ENCODE measurements around the gene MLXIPL. TPM values are rescaled to one million over a fixed set of nuclear protein-coding genes. Genes with fewer than 3 reads are reported as not detected.

Gene MLXIPL
- polyA plus RNA-seq, 3 donors = 0.15 to 0.24 TPM; not detected in 1

DNA sequence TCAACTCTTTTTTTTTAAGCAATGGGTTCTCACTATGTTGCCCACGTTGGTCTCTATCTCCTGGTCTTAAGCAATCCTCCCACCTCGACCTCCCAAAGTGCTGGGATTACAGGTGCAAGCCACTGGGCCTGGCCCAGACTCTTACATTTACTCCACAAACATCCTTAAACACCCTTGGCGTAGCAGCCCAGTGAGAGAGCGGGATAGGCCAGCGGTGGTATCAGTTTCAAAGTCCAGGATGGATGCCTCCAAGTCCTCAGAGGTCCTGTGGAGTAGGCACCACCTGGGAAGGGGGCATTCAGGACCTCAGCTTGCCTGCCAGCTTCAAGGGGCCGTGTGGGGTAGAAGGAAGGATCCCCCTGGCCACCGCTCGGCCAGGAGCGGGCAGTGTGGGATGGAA lies 25.3 kb upstream of the MLXIPL start:
- H3K4me2 ChIP-seq (replicated peaks; ENCODE audit: extremely low read depth, low read length, poor library complexity, severe bottlenecking) = no peak overlapping the region
- no peak overlapping the region for H3K4me3 ChIP-seq (replicated peaks in 1 of 3; ENCODE audit: low read depth in 2 of 3, low read length in 3 of 3)
- Mint-ChIP-seq H3K36me3 (peaks cover 0 to 2% of the 10 kb centered on the region in 2 donors), H3K4me3 (peak overlapping the region; percentile 31 to 76), H3K27ac (no peak overlapping the region), H3K27me3 (ENCODE audit: low read depth in 3 of 3) (peaks cover 63 to 87% (median 70%) of the 10 kb centered on the region in 3 donors), H3K9me3 (peaks cover 0 to 5% (median 0%) of the 10 kb centered on the region in 7 donors), H3K4me1 (peaks cover 18% of the 10 kb centered on the region)
- H3K9me3 ChIP-seq (replicated peaks in 1 of 2; ENCODE audit: control insufficient read depth in 1 of 2, insufficient read depth in 1 of 2, low read length in 2 of 2) = peaks cover 0 to 10% of the 10 kb centered on the region in 2 donors
- H3K27me3 ChIP-seq (ENCODE audit: control insufficient read depth in 2 of 2, insufficient read depth in 2 of 2, low read length in 2 of 2) = peaks cover 31 to 63% of the 10 kb centered on the region in 2 donors
- TF ChIP-seq, protein P1, sequence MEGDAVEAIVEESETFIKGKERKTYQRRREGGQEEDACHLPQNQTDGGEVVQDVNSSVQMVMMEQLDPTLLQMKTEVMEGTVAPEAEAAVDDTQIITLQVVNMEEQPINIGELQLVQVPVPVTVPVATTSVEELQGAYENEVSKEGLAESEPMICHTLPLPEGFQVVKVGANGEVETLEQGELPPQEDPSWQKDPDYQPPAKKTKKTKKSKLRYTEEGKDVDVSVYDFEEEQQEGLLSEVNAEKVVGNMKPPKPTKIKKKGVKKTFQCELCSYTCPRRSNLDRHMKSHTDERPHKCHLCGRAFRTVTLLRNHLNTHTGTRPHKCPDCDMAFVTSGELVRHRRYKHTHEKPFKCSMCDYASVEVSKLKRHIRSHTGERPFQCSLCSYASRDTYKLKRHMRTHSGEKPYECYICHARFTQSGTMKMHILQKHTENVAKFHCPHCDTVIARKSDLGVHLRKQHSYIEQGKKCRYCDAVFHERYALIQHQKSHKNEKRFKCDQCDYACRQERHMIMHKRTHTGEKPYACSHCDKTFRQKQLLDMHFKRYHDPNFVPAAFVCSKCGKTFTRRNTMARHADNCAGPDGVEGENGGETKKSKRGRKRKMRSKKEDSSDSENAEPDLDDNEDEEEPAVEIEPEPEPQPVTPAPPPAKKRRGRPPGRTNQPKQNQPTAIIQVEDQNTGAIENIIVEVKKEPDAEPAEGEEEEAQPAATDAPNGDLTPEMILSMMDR (IDR thresholded peaks at IDR 0.05) = no peak
- no peaks in the 10 kb centered on the region for H4K20me1 ChIP-seq (ENCODE audit: insufficient read depth, low read length)
- DNase-seq = no peak
- H3K27ac ChIP-seq (ENCODE audit: low read depth in 1 of 2, low read length in 2 of 2) = no peak overlapping the region
- WGBS (ENCODE audit: insufficient coverage) = 38% methylated on average over 4 of the region's 9 CpGs
- no peak overlapping the region for H2AFZ ChIP-seq (ENCODE audit: insufficient read depth, low read depth, low read length, poor library complexity, severe bottlenecking)
- H3K36me3 ChIP-seq (replicated peaks in 1 of 2; ENCODE audit: control insufficient read depth in 1 of 2, insufficient read depth in 2 of 2, low read length in 2 of 2) = no peaks in the 10 kb centered on the region
- H3K79me2 ChIP-seq (ENCODE audit: insufficient read depth, low read length) = no peaks in the 10 kb centered on the region
- intact Hi-C loops (cut with micrococcal nuclease) = no loop called here
- H3K4me1 ChIP-seq (ENCODE audit: control insufficient read depth in 1 of 2, insufficient read depth in 2 of 2, low read length in 2 of 2) = peaks cover 3 to 8% of the 10 kb centered on the region in 2 donors
- H3K9ac ChIP-seq (ENCODE audit: insufficient read depth, low read length, poor library complexity, severe bottlenecking) = no peak overlapping the region

DNA sequence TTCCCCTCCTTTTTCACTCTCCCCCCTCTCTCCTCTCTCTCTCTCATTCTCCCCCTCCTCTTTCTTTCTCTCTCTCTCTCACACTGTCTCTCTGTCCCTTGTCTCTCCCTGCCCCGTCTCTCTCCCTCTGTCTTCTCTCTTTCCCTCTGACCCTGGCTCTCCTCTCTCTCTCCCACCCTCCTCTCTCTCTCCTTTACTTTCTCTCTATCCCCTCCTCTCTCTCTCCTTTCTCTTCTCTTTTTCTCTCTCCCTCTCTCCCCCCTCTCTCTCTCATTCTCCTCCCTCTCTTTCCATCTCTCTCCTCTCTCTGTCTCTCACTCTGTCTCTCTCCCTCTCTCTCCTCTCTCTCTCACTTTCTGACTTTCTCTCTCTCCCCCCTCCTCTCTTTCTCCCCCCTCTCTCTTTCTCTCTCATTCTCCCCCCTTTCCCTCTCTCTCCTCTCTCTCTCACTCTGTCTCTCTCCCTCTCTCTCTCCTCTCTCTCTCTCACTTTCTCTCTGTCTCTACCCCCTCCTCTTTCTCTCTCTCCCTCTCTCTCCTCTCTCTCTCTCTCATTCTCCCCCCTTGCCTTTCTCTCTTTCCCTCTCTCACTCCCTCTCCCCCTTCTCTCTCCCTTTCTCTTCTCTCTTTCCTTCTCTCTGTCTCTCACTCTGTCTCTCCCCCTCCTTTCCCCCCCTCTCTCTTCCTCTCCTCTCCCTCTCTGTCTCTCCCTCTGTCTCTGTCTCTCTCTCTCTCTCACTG lies 24.4 kb upstream of the MLXIPL start:
- Mint-ChIP-seq H3K9me3 (peaks cover 0 to 5% (median 0%) of the 10 kb centered on the region in 7 donors), H3K27me3 (ENCODE audit: low read depth in 3 of 3) (peaks cover 68 to 90% (median 77%) of the 10 kb centered on the region in 3 donors), H3K27ac (no peak overlapping the region), H3K36me3 (peaks cover 0 to 2% of the 10 kb centered on the region in 2 donors), H3K4me1 (peaks cover 18% of the 10 kb centered on the region), H3K4me3 (peak overlapping the region in 1 of 2 donors; percentile 86)
- intact Hi-C loops (cut with micrococcal nuclease) = no loop called here
- no peak overlapping the region for H2AFZ ChIP-seq (ENCODE audit: insufficient read depth, low read depth, low read length, poor library complexity, severe bottlenecking)
- H3K9me3 ChIP-seq (replicated peaks in 1 of 2; ENCODE audit: control insufficient read depth in 1 of 2, insufficient read depth in 1 of 2, low read length in 2 of 2) = peaks cover 0 to 10% of the 10 kb centered on the region in 2 donors
- H3K9ac ChIP-seq (ENCODE audit: insufficient read depth, low read length, poor library complexity, severe bottlenecking) = no peak overlapping the region
- no peaks in the 10 kb centered on the region for H3K36me3 ChIP-seq (replicated peaks in 1 of 2; ENCODE audit: control insufficient read depth in 1 of 2, insufficient read depth in 2 of 2, low read length in 2 of 2)
- TF ChIP-seq, protein P1 (IDR thresholded peaks at IDR 0.05) = no peak
- DNase-seq = no peak
- H3K4me2 ChIP-seq (replicated peaks; ENCODE audit: extremely low read depth, low read length, poor library complexity, severe bottlenecking) = no peak overlapping the region
- H3K27ac ChIP-seq (ENCODE audit: low read depth in 1 of 2, low read length in 2 of 2) = no peak overlapping the region
- H3K4me3 ChIP-seq (replicated peaks in 1 of 3; ENCODE audit: low read depth in 2 of 3, low read length in 3 of 3) = no peak overlapping the region
- peaks cover 31 to 70% of the 10 kb centered on the region in 2 donors for H3K27me3 ChIP-seq (ENCODE audit: control insufficient read depth in 2 of 2, insufficient read depth in 2 of 2, low read length in 2 of 2)
- H4K20me1 ChIP-seq (ENCODE audit: insufficient read depth, low read length) = no peaks in the 10 kb centered on the region
- 63% methylated on average over 1 of the region's 1 CpG for WGBS (ENCODE audit: insufficient coverage)
- H3K79me2 ChIP-seq (ENCODE audit: insufficient read depth, low read length) = no peaks in the 10 kb centered on the region
- H3K4me1 ChIP-seq (ENCODE audit: control insufficient read depth in 1 of 2, insufficient read depth in 2 of 2, low read length in 2 of 2) = peaks cover 3 to 8% of the 10 kb centered on the region in 2 donors

Measured in CD14-positive monocyte (primary cell).